Activated naive CD8-positive, alpha-beta T cell treated with anti-CD3 and anti-CD28 coated beads, Interleukin-2, amount 10 ng/mL, durations not matched to agents 7 days and 5 days (primary cell): ENCODE data around the gene POMGNT2. TPM values are rescaled to one million over a fixed set of nuclear protein-coding genes. Genes with fewer than 3 reads are reported as not detected.

Source experiments
- ATAC-seq: fragments of 150-1000 bp; cut with Tn5 transposase; one replicate; pipeline ENCODE4 v1.10.0; 2021; ENCODE audit warnings: low read depth, moderate library complexity
- POLR2A ChIA-PET: fragments of 350-600 bp; sonication (Branson Sonifier 250); formaldehyde crosslinking; loops from one replicate; lab custom pipeline; 2021; ENCODE audit warnings: antibody characterized with exemption; lab: Charles Lee
- DNase-seq: peaks from one replicate; pipeline ENCODE4 v3.0.0; 2021
- H3K27ac Mint-ChIP-seq: one replicate; pipeline ENCODE4 v1.8.0; 2022; ENCODE audit warnings: mild to moderate bottlenecking, mixed read lengths
- H3K27me3 Mint-ChIP-seq: one replicate; pipeline ENCODE4 v1.8.0; 2022; ENCODE audit warnings: mild to moderate bottlenecking, moderate library complexity, mixed read lengths
- H3K36me3 Mint-ChIP-seq: one replicate; pipeline ENCODE4 v1.8.0; 2021; ENCODE audit warnings: mild to moderate bottlenecking, mixed read lengths
- H3K4me1 Mint-ChIP-seq: one replicate; pipeline ENCODE4 v1.8.0; 2021; ENCODE audit warnings: mixed read lengths
- H3K4me3 Mint-ChIP-seq: one replicate; pipeline ENCODE4 v1.8.0; 2022; ENCODE audit warnings: mild to moderate bottlenecking, moderate library complexity, mixed read lengths
- H3K9me3 Mint-ChIP-seq: one replicate; pipeline ENCODE4 v1.8.0; 2021; ENCODE audit warnings: mixed read lengths
- total RNA-seq, 2 experiments: library from RNA; stranded (reverse); gene quantifications; one replicate each; pipeline ENCODE4 v1.2.3, GENCODE V29; 2021

The POMGNT2 gene
- total RNA-seq, 2 experiments from 2014 or later: 7.6 to 8.8 TPM

- no peak overlapping the region for H3K27ac Mint-ChIP-seq
- H3K4me1 Mint-ChIP-seq: peaks cover 4% of the 10 kb centered on the region
- H3K27me3 Mint-ChIP-seq: no peaks in the 10 kb centered on the region
- no peak overlapping the region for H3K4me3 Mint-ChIP-seq
- DNase-seq: no peak
- no peak for ATAC-seq
- H3K36me3 Mint-ChIP-seq: peaks cover 2% of the 10 kb centered on the region
- H3K9me3 Mint-ChIP-seq: no peaks in the 10 kb centered on the region
- POLR2A ChIA-PET: no interaction called here
These were observed 11.0 kb downstream of the POMGNT2 start for GRCh38 chr3:43094851-43095250.

DNA sequence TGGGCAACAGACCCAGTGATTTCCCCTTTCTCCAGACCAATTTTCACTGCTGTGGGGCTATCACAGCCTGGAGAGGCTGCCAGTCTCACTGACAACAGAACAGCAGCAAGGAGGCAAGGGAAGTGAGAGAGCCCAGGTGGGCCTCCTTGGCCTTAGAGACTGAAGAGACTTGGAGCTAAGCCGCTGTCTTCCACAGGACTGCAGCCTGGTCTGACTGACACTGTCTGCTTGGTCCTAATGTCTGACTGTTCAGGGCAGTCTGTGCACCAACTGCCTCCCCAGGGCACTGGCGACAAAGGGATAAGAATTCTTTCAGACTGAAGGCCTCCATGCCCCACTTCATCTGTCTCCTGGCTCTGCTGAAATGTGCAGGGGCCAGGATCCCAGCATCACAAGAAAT, 11.5 kb downstream of the POMGNT2 start:
- Mint-ChIP-seq H3K27me3 (no peaks in the 10 kb centered on the region), H3K27ac (no peak overlapping the region), H3K4me1 (peaks cover 4% of the 10 kb centered on the region), H3K36me3 (peaks cover 2% of the 10 kb centered on the region), H3K9me3 (no peaks in the 10 kb centered on the region), H3K4me3 (no peak overlapping the region)
- DNase-seq (no peak), ATAC-seq (no peak)
- POLR2A ChIA-PET: no interaction called here

DNA sequence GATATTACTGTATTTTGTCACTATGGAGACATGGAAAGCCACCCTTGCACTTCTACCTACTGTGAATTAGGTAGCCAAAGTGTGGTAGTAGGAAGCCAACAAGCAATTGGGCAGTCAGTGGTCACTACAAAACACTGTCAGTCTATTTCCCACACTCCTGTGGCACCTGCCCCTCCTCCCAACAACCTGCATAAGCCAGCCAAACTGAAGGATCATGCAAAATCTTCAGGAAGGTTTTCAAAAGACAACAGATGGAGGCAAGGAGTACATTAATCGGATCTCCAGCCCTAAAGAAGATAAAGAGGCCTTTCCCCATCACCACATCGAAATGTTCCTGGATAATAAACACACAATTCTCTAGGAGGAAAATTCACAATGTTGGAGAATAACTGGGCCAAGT, 11.9 kb downstream of the POMGNT2 start:
- peaks cover 2% of the 10 kb centered on the region for H3K36me3 Mint-ChIP-seq
- no peak for DNase-seq
- peaks cover 4% of the 10 kb centered on the region for H3K4me1 Mint-ChIP-seq
- H3K9me3 Mint-ChIP-seq: no peaks in the 10 kb centered on the region
- H3K27ac Mint-ChIP-seq: no peak overlapping the region
- no peaks in the 10 kb centered on the region for H3K27me3 Mint-ChIP-seq
- no peak for ATAC-seq
- no peak overlapping the region for H3K4me3 Mint-ChIP-seq
- POLR2A ChIA-PET: no interaction called here

- Mint-ChIP-seq H3K36me3 (peaks cover 2% of the 10 kb centered on the region), H3K4me3 (no peak overlapping the region), H3K4me1 (peaks cover 4% of the 10 kb centered on the region), H3K9me3 (no peaks in the 10 kb centered on the region), H3K27ac (no peak overlapping the region), H3K27me3 (no peaks in the 10 kb centered on the region)
- DNase-seq (no peak), ATAC-seq (no peak)
- POLR2A ChIA-PET: no interaction called here
These were observed 12.9 kb downstream of the POMGNT2 start for GRCh38 chr3:43093006-43093405.

- DNase-seq: no peak
- Mint-ChIP-seq H3K36me3 (peaks cover 2% of the 10 kb centered on the region), H3K9me3 (no peaks in the 10 kb centered on the region), H3K4me3 (no peak overlapping the region), H3K4me1 (peaks cover 4% of the 10 kb centered on the region), H3K27ac (no peak overlapping the region), H3K27me3 (no peaks in the 10 kb centered on the region)
- no peak for ATAC-seq
- POLR2A ChIA-PET: no interaction called here
These were observed 14.4 kb downstream of the POMGNT2 start for GRCh38 chr3:43091481-43091880.

DNA sequence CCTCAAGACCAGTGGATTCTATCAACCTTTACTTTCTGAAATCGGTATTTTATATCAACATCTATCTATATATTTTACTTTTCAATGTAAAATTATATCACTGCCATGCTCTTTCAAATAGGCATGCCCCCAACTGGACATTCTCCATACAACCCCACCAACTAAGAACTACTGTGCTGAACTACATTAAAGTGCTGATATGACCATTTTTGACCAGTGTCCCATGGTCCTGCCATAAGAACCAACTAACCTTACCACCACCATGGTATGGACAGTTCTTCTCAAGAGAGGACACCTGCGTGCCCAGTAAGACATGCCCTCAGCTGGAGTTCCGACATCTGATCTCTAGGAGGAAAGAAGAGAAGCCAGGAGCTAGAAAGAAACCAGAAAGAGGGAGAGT, 15.6 kb downstream of the POMGNT2 start:
- Mint-ChIP-seq H3K27me3 (no peaks in the 10 kb centered on the region), H3K36me3 (peaks cover 5% of the 10 kb centered on the region), H3K4me3 (no peak overlapping the region), H3K27ac (no peak overlapping the region), H3K4me1 (peaks cover 4% of the 10 kb centered on the region), H3K9me3 (no peaks in the 10 kb centered on the region)
- no peak for DNase-seq
- POLR2A ChIA-PET: no interaction called here
- ATAC-seq: no peak

DNA sequence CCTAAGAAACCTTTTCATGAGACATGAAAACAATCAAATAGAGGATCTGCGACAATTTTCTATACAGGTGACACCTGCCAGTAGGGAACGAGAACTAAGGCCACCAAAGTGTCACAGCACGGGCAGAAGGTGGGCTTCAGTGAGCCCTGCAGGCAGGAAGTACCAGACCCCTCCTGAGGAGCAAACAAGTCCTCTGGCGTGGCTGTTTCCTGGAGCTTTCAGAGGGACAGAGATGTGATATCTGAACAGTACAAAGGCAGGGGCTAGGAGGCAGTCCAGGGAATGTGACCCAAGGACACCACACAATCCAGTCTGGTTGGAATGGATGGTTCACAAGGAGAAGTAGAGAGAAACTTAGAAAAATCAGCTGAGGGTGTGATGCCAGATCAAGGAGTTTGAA, 16.8 kb downstream of the POMGNT2 start:
- no peak overlapping the region for H3K27ac Mint-ChIP-seq
- POLR2A ChIA-PET: no interaction called here
- peaks cover 11% of the 10 kb centered on the region for H3K36me3 Mint-ChIP-seq

DNA sequence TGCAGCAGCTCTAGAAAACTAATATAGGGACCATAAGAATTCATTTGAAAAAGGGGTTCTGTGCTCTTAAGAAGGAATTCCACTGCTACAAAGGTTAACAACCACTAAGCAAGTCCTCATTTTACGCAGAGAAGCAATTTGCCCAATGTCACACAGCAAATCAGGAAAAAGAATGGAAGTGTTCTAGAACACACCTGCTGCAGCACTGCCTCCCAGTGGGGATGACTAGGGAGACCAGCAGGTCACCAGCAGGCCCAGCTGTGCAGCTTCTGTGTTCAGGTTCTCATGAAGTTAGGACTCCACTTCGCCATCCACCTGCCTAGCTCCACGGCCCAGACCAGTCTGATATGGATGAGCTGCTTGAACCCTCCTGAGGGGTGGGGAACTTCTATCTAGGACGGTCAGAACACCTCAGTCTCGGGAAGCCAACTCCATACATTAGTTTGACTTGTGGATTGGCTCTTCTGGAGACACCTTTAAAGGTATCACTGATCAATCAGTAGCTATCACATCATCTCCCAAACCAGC, 18.6 kb downstream of the POMGNT2 start:
- POLR2A ChIA-PET: no interaction called here
- Mint-ChIP-seq H3K27me3 (no peaks in the 10 kb centered on the region), H3K27ac (no peak overlapping the region), H3K4me1 (peaks cover 4% of the 10 kb centered on the region), H3K4me3 (no peak overlapping the region), H3K36me3 (peaks cover 28% of the 10 kb centered on the region), H3K9me3 (peaks cover 13% of the 10 kb centered on the region)
- ATAC-seq (no peak), DNase-seq (no peak)

More for the DNA sequence above, 16.8 kb downstream of the POMGNT2 start:
- no peaks in the 10 kb centered on the region for H3K27me3 Mint-ChIP-seq
- no peak for DNase-seq
- no peak overlapping the region for H3K4me3 Mint-ChIP-seq
- peaks cover 3% of the 10 kb centered on the region for H3K9me3 Mint-ChIP-seq
- ATAC-seq: no peak
- peaks cover 4% of the 10 kb centered on the region for H3K4me1 Mint-ChIP-seq

GRCh38 chr3:43086460-43087165, 19.3 kb downstream of the POMGNT2 start:
- POLR2A ChIA-PET: no interaction called here
- no peak overlapping the region for H3K4me3 Mint-ChIP-seq
- no peak for ATAC-seq
- peaks cover 31% of the 10 kb centered on the region for H3K36me3 Mint-ChIP-seq
- H3K4me1 Mint-ChIP-seq: peaks cover 4% of the 10 kb centered on the region
- no peaks in the 10 kb centered on the region for H3K27me3 Mint-ChIP-seq
- DNase-seq: no peak
- peaks cover 14% of the 10 kb centered on the region for H3K9me3 Mint-ChIP-seq
- H3K27ac Mint-ChIP-seq: no peak overlapping the region

DNA sequence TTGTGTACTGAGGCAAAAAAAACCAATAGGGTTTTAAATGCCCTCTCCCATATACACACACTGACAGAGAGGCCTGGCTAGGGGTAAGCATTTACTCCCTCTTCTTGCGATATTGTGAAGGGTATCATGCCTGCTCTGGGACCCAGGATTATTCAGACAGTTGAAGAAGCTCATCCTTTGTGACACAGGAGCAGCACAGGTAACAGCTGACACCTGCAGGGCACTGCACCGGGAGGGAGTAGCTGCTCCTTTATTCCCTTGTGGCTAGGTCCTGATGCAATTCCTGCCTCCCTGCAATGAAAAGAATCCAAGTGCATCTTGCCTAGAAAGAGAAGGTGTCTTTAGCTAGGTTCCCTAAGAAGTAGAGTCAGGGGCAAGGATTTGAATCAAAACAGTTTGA, 23.4 kb downstream of the POMGNT2 start:
- ATAC-seq (no peak), DNase-seq (no peak)
- Mint-ChIP-seq H3K36me3 (peaks cover 54% of the 10 kb centered on the region), H3K4me3 (no peak overlapping the region), H3K27ac (no peak overlapping the region), H3K27me3 (no peaks in the 10 kb centered on the region), H3K9me3 (peaks cover 17% of the 10 kb centered on the region), H3K4me1 (peaks cover 4% of the 10 kb centered on the region)
- POLR2A ChIA-PET: no interaction called here

GRCh38 chr3:43081796-43082195, 24.1 kb downstream of the POMGNT2 start:
- H3K27me3 Mint-ChIP-seq: no peaks in the 10 kb centered on the region
- H3K9me3 Mint-ChIP-seq: peaks cover 17% of the 10 kb centered on the region
- no peak overlapping the region for H3K4me3 Mint-ChIP-seq
- DNase-seq (no peak), ATAC-seq (no peak)
- POLR2A ChIA-PET: no interaction called here
- H3K27ac Mint-ChIP-seq: no peak overlapping the region
- peaks cover 3% of the 10 kb centered on the region for H3K4me1 Mint-ChIP-seq
- peaks cover 56% of the 10 kb centered on the region for H3K36me3 Mint-ChIP-seq

DNA sequence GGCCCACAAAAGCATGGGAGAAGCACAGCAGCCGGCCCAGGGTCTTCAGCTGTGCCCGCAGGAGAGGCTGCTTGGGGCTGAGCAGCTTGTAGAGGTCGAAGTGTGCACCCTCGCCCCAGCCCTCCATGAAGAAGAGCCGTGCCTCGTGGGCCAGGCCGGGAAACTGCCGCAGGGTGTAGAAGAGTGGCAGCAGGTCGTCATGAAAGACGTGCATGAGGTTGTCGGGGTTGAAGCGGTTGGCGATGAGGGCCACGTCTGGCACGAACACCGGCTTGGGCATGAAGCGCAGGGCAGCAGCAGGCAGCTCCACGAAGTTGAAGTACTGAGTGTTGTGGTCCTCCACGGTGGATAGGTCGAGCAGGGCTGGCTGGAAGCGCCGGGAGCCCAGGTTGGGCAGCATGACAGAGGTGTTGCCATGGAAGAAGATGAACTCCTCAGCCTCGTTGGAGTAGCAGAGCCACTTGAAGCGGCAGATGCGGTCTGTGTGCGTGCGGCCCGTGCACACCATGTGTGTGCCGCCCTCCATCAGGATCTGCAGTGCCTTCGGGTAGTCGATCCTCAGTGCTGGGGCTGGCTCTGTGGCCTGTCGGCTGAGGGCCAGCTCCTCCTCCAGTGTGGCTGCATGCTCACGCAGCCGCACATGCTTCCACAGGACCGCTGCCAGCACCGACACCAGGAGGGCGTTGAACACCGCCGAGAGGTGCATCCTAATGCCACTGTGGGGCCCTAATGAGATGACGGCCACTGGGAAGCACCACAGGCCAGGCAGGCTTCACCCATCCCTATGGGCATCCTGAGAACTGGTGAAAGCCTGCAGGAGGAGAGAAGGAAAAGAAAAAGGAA, 24.9 kb downstream of the POMGNT2 start:
- H3K4me1 Mint-ChIP-seq: no peaks in the 10 kb centered on the region
- no peak overlapping the region for H3K4me3 Mint-ChIP-seq
- peaks cover 17% of the 10 kb centered on the region for H3K9me3 Mint-ChIP-seq
- H3K36me3 Mint-ChIP-seq: peaks cover 56% of the 10 kb centered on the region
- no peak overlapping the region for H3K27ac Mint-ChIP-seq
- no peaks in the 10 kb centered on the region for H3K27me3 Mint-ChIP-seq
- POLR2A ChIA-PET: no interaction called here
- no peak for ATAC-seq
- DNase-seq: no peak

DNA sequence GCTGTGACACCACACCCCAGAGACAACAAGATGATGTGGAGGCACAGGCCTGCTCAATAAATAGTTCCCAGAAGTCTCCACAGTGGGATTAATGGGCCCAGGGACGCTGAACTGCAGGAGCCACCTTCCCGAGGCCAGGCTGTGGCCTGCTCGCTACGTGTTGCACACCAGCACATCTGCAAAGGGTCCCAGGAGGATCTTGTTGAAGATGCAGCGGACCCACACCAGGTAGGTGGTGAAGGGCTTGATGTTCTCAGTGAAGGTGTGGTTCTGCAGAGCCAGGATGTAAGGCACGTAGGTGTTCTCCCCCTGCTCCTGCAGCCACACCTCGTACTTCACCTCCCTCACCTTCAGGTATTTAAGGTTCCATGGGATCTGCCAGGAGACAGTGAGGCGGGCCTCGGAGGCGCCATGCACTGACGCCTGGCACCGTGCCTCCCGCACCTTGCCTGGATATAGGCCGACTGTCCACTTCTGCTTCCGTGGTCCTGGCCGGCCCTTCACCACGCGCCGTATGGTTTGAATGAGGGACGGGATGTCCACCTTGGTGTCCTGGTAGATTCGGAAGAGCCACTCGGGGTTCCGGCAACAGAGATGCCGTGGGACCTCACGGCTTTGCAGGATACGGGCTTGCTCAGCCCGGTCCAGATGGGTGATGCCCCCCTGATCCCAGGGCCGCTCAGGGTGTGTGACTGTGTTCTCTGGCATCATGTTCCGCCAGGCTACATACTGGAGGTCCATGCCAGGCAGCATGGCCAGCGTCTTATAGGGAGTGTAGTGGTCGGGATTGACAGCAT, 26.1 kb downstream of the POMGNT2 start:
- H3K36me3 Mint-ChIP-seq: peaks cover 48% of the 10 kb centered on the region
- no peaks in the 10 kb centered on the region for H3K27me3 Mint-ChIP-seq
- peaks cover 15% of the 10 kb centered on the region for H3K9me3 Mint-ChIP-seq
- POLR2A ChIA-PET: no interaction called here
- ATAC-seq (no peak), DNase-seq (no peak)
- H3K4me1 Mint-ChIP-seq: no peaks in the 10 kb centered on the region
- H3K27ac Mint-ChIP-seq: no peak overlapping the region
- H3K4me3 Mint-ChIP-seq: no peak overlapping the region
